Caco-2 (cell line): Measurements from ENCODE around the gene ZNF407. TPM values are rescaled to one million over a fixed set of nuclear protein-coding genes. Genes with fewer than 3 reads are reported as not detected.

ENCODE experiments used
- BruUV-seq: library from RNA; stranded (reverse); fragments of 400-500 nt; replicated peaks from 2 replicates; lab custom pipeline; 2021; lab: Mats Ljungman, UMichigan
- CTCF ChIA-PET: fragments of 300-600 bp; sonication (Branson Sonifier 250); formaldehyde crosslinking; loops from one replicate; lab custom pipeline; 2022; ENCODE audit warnings: antibody characterized with exemption; lab: Charles Lee
- POLR2A ChIA-PET: fragments of 300-600 bp; sonication (Branson Sonifier 250); formaldehyde crosslinking; loops from one replicate; lab custom pipeline; 2022; ENCODE audit warnings: antibody characterized with exemption; lab: Charles Lee
- DNase-seq, 2 experiments: peaks; one replicate each; pipeline versions ENCODE4 v3.0.0 to v3.0.0-alpha.2; 2020 to 2022
- H3K27me3 ChIP-seq: replicated peaks from 2 replicates; pipeline ENCODE4 v1.6.0; 2011; ENCODE audit warnings: low read length; ENCODE audit not compliant: control insufficient read depth, insufficient read depth
- H3K36me3 ChIP-seq: 2 replicates; pipeline ENCODE4 v1.5.1; 2011; ENCODE audit warnings: low read length; ENCODE audit not compliant: control insufficient read depth, insufficient read depth
- H3K4me1 ChIP-seq: fragments of 250-450 bp; sonication (Bioruptor Pico); 2 replicates; pipeline ENCODE4 v1.5.1; 2020; ENCODE audit warnings: mild to moderate bottlenecking
- H3K4me3 ChIP-seq: 2 replicates; pipeline ENCODE4 v1.5.1; 2011; ENCODE audit warnings: low read depth, mild to moderate bottlenecking, control low read depth, low read length
- H3K9me3 ChIP-seq: fragments of 250-450 bp; sonication (Bioruptor Pico); 2 replicates; pipeline ENCODE4 v1.5.1; 2020; ENCODE audit warnings: mild to moderate bottlenecking, moderate library complexity
- H3K27ac Mint-ChIP-seq: one replicate; pipeline ENCODE4 v1.8.0; 2022; ENCODE audit warnings: mixed read lengths; ENCODE audit not compliant: unreplicated experiment
- H3K27me3 Mint-ChIP-seq: one replicate; pipeline ENCODE4 v1.8.0; 2022; ENCODE audit warnings: mixed read lengths; ENCODE audit not compliant: insufficient read depth, unreplicated experiment
- H3K36me3 Mint-ChIP-seq: one replicate; pipeline ENCODE4 v1.8.0; 2022; ENCODE audit warnings: mild to moderate bottlenecking, mixed read lengths; ENCODE audit not compliant: insufficient read depth, unreplicated experiment
- H3K4me1 Mint-ChIP-seq: one replicate; pipeline ENCODE4 v1.8.0; 2022; ENCODE audit warnings: low read depth, mixed read lengths; ENCODE audit not compliant: unreplicated experiment
- H3K4me3 Mint-ChIP-seq: one replicate; pipeline ENCODE4 v1.8.0; 2022; ENCODE audit warnings: mild to moderate bottlenecking, moderate library complexity, mixed read lengths; ENCODE audit not compliant: unreplicated experiment
- H3K9me3 Mint-ChIP-seq: one replicate; pipeline ENCODE4 v1.8.0; 2022; ENCODE audit warnings: mixed read lengths; ENCODE audit not compliant: unreplicated experiment
- CTCF ChIP-seq, 2 experiments: fragments of 200-600 bp in 1 of 2; IDR thresholded peaks; 1 replicate in 1 of 2; 2 replicates in 1 of 2; pipeline versions ENCODE4 v1.5.1 to v1.8.0; 2011 to 2022; ENCODE audit warnings: antibody characterized with exemption in 1 of 2, control low read depth in 1 of 2, inconsistent platforms in 1 of 2, low read depth in 1 of 2, low read length in 1 of 2, mild to moderate bottlenecking in 1 of 2, moderate library complexity in 1 of 2; ENCODE audit not compliant: insufficient read depth in 1 of 2, severe bottlenecking in 1 of 2, unreplicated experiment in 1 of 2
- intact Hi-C: fragments of 100-400 bp; cut with micrococcal nuclease; formaldehyde crosslinking; loops from one replicate; pipeline ENCODE4 v1.10.0; 2022; ENCODE audit not compliant: unreplicated experiment
- total RNA-seq: library from RNA; stranded (reverse); gene quantifications from 2 replicates; pipeline ENCODE4 v1.2.3, GENCODE V29; 2022

The ZNF407 gene
- total RNA-seq, 1 experiment from 2014 or later = 4.7 TPM

DNA sequence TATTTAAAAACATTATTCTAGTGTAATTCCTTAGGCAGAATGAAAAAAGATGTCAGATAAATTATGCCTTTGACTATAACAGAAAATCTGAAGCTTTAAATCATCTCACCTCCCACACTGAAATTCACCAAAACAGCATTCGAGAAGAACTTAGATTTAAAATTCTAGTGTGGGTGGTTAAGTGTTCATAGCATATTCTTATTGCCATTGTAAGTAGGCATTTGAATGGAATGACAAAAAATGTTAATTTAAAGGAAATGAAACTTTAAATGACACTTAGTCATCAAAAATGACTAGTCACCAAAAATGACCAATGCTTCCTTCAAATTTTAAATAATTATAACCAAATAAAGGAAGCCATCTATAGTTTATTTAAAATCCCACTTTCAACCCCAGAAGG lies 7.0 kb upstream of the ZNF407 start:
- H3K9me3 Mint-ChIP-seq = no peaks in the 10 kb centered on the region
- Histone ChIP-seq H3K36me3 (no peaks in the 10 kb centered on the region), H3K4me3 (no peak overlapping the region), H3K27me3 (no peaks in the 10 kb centered on the region), H3K4me1 (no peaks in the 10 kb centered on the region), H3K9me3 (no peaks in the 10 kb centered on the region)
- H3K4me1 Mint-ChIP-seq = no peaks in the 10 kb centered on the region
- ChIA-PET CTCF (no interaction called here), POLR2A (no interaction called here)
- intact Hi-C loops = no loop called here
- no peak overlapping the region for H3K27ac Mint-ChIP-seq
- TF ChIP-seq CTCF (IDR thresholded peaks at IDR 0.05; ENCODE audit: insufficient read depth in 1 of 2, low read depth in 1 of 2, low read length in 1 of 2, severe bottlenecking in 1 of 2, unreplicated experiment in 1 of 2) = no peak
- no peak for DNase-seq
- H3K36me3 Mint-ChIP-seq = no peaks in the 10 kb centered on the region
- no TSS peak for BruUV-seq
- peaks cover 3% of the 10 kb centered on the region for H3K27me3 Mint-ChIP-seq
- H3K4me3 Mint-ChIP-seq = no peak overlapping the region

- H3K4me3 Mint-ChIP-seq = no peak overlapping the region
- H3K36me3 Mint-ChIP-seq = no peaks in the 10 kb centered on the region
- no peaks in the 10 kb centered on the region for H3K4me1 Mint-ChIP-seq
- intact Hi-C loops = no loop called here
- Histone ChIP-seq H3K36me3 (no peaks in the 10 kb centered on the region), H3K27me3 (no peaks in the 10 kb centered on the region), H3K4me1 (0 out of 2 replicates have a peak, but pooled peaks cover 4% of the 10 kb centered on the region), H3K4me3 (no peak overlapping the region), H3K9me3 (no peaks in the 10 kb centered on the region)
- BruUV-seq = no TSS peak
- no peaks in the 10 kb centered on the region for H3K27me3 Mint-ChIP-seq
- DNase-seq = no peak
- H3K9me3 Mint-ChIP-seq = no peaks in the 10 kb centered on the region
- H3K27ac Mint-ChIP-seq = no peak overlapping the region
- no peak for TF ChIP-seq CTCF (IDR thresholded peaks at IDR 0.05; ENCODE audit: insufficient read depth in 1 of 2, low read depth in 1 of 2, low read length in 1 of 2, severe bottlenecking in 1 of 2, unreplicated experiment in 1 of 2)
- CTCF ChIA-PET = no interaction called here
- POLR2A ChIA-PET = no interaction called here
These were observed 2.2 kb upstream of the ZNF407 start for GRCh38 chr18:74595431-74595830.

DNA sequence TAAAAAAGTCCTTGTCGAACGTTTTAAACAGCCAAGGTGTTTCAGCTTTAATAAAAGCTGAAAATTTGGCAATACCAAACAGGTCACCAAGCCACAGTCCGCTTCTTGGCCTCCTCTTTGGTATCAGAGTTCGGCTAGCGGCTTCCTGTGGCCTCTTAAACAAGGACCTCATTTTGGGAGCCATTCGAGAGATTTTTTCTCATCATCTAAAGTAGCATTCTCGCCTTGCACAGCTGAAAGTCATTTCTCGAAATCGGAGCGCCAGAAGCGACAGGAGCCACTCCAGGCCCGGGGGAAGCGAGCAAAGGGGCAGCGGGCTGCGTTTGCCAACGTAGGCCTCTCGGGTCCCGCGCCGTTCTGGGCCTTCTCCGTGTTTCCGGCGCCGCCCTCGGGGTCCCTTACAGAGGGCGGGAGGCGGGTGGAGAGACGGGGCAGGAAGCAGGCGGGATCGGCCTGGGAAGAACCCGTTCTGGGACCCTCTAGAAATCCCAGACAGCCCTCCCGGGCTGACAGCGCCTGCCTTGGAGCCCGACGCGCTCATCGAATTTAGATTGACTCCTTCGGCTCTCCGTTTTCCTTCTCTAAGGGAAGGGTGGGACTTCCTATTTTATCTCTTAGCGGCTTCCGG lies 522 bp upstream of the ZNF407 start:
- no peaks in the 10 kb centered on the region for H3K36me3 Mint-ChIP-seq
- TF ChIP-seq CTCF (IDR thresholded peaks at IDR 0.05; ENCODE audit: insufficient read depth in 1 of 2, low read depth in 1 of 2, low read length in 1 of 2, severe bottlenecking in 1 of 2, unreplicated experiment in 1 of 2) = no peak
- H3K36me3 ChIP-seq = no peaks in the 10 kb centered on the region
- no peaks in the 10 kb centered on the region for H3K27me3 ChIP-seq
- ChIA-PET POLR2A (no interaction called here), CTCF (no interaction called here)
- H3K27me3 Mint-ChIP-seq = no peaks in the 10 kb centered on the region
- H3K4me1 ChIP-seq = 0 out of 2 replicates have a peak, but pooled peaks cover 4% of the 10 kb centered on the region
- DNase-seq = peak in 1 of 2 experiments; percentile 38
- intact Hi-C loops = no loop called here
- peak overlapping the region; percentile 73 for H3K27ac Mint-ChIP-seq
- peak overlapping the region; percentile 83 for H3K4me3 Mint-ChIP-seq
- H3K9me3 Mint-ChIP-seq = no peaks in the 10 kb centered on the region
- BruUV-seq = no TSS peak
- peak overlapping the region; percentile 82 for H3K4me3 ChIP-seq
- no peaks in the 10 kb centered on the region for H3K4me1 Mint-ChIP-seq
- H3K9me3 ChIP-seq = no peaks in the 10 kb centered on the region
